Uterus (tissue), 2 donors: ENCODE data around the gene KSR2.

ENCODE experiments used
- CTCF ChIP-seq, 4 experiments: fragments of 200-600 bp in 2 of 4; fragments of 450-650 bp in 2 of 4; sonication (generic) in 2 of 4; IDR thresholded peaks; one replicate each; pipeline ENCODE4 v1.5.1; 2016 to 2019; ENCODE audit warnings: antibody characterized with exemption in 4 of 4, mild to moderate bottlenecking in 2 of 4, moderate library complexity in 1 of 4
- POLR2A ChIP-seq, 2 donors: fragments of 450-650 bp; IDR thresholded peaks; one replicate each; pipeline ENCODE4 v1.6.1; 2016; ENCODE audit warnings: antibody characterized with exemption in 2 of 2, mild to moderate bottlenecking in 1 of 2, moderate library complexity in 1 of 2

GRCh38 chr12:117456076-117456475, 512.7 kb downstream of the KSR2 start:
- no peak for TF ChIP-seq CTCF (IDR thresholded peaks at IDR 0.05)
- TF ChIP-seq POLR2A (IDR thresholded peaks at IDR 0.05): no peak
